ENCODE results near the gene PLCB3. TPM values are rescaled to one million over a fixed set of nuclear protein-coding genes. Genes with fewer than 3 reads are reported as not detected.
A peak's percentile ranks its signal among the peaks of the same experiment; 100 is the strongest.

PLCB3 gene
- total RNA-seq, 5 donors from 2014 or later (not counting 1 experiment from before 2014, with no cell fraction given) = 3.6 to 14.9 (median 11.2) TPM

DNA sequence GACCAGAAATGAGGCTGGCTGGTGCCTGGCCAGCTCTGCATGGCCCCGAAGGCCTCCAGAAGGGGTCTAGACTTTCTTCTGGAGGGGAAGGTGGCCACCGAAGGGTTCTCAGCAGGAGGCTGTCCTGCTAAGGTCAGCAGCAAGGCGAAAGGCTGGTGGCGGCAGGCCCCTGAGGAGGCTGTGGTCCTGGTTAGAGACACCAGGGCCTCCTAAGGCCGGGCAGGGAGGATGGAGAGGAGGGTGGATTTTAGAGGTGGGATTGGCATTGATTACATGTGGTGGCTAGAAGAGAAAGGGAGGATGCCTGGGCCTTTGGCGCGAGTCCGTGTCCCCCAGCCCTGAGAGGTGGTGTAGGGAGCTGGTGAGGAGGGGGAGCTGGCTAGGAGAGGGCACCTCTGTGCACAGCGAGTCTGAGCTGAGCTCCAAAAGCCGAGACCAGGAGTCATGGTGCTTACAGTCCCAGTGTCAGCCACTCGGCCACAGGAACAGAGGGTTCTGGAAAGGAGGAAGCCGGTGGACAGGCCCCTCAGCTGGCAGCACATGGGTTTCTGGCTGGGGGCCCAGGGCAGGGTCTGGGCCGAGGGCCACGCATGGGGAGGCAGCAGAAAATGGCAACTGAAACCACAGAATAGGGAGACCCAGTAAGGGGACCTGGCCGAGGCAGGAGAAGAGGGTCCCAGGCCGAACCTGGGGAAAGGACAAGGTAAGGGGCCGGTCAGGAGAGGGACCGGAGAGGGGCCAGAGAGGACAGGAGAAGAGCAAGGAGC is 42.4 kb upstream of the PLCB3 start:
- Histone ChIP-seq H3K4me3 (ENCODE audit: control insufficient read depth in 1 of 2, extremely low read depth in 1 of 2, low read length in 1 of 2) (no peak overlapping the region), H3K27ac (ENCODE audit: low read length) (peak overlapping the region; percentile 60), H3K9me3 (no peaks in the 10 kb centered on the region), H3K4me1 (ENCODE audit: control insufficient read depth in 1 of 2, extremely low read depth in 1 of 2, insufficient read depth in 2 of 2, low read length in 2 of 2) (peaks cover 14 to 60% of the 10 kb centered on the region in 2 experiments), H3K27me3 (replicated peaks in 1 of 2; ENCODE audit: control insufficient read depth in 2 of 2, extremely low read depth in 1 of 2, insufficient read depth in 2 of 2, low read length in 1 of 2) (no peaks in the 10 kb centered on the region), H3K36me3 (ENCODE audit: control insufficient read depth in 2 of 2, extremely low read depth in 1 of 2, insufficient read depth in 1 of 2, low read length in 1 of 2) (peaks cover 25 to 46% of the 10 kb centered on the region in 2 donors)
- Mint-ChIP-seq H3K27me3 (no peaks in the 10 kb centered on the region), H3K4me3 (peak overlapping the region in 2 of 3 donors; percentile 44 to 91), H3K9me3 (no peaks in the 10 kb centered on the region), H3K4me1 (peaks cover 40 to 60% (median 58%) of the 10 kb centered on the region in 3 donors), H3K36me3 (peaks cover 17% of the 10 kb centered on the region), H3K27ac (peak overlapping the region; percentile 95)
- POLR2A ChIA-PET = no interaction called here
- WGBS (ENCODE audit: insufficient coverage) = 93% methylated on average over 18 of the region's 18 CpGs
- CTCF ChIA-PET = interaction anchor here in 1 of 2 donors (2.0 kb wide), 1 partner anchor 96 kb away, joined by 8 read pairs; no protein-coding TSS in a partner anchor
- DNase-seq (no peak), ATAC-seq (replicated peaks in 1 of 4) (no peak)

DNA sequence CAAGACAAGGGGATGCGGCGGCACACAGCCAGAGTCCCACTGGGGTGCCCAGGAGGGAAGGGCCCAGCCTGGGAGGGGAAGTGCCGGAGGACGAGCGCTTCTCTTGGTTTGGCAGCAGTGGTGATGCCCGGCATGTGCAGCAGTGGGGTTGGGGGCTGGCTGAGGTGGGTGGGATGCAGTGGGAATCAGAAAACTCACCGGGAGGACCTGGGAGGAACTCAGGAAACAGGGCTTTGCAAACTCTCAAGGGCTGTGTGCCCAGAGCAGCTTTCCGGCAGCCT is 41.8 kb upstream of the PLCB3 start:
- Mint-ChIP-seq H3K4me3 (peak overlapping the region in 1 of 3 donors; percentile 91), H3K27ac (peak overlapping the region in 1 of 2 donors; percentile 95), H3K27me3 (no peaks in the 10 kb centered on the region), H3K9me3 (no peaks in the 10 kb centered on the region), H3K4me1 (peaks cover 35 to 56% (median 53%) of the 10 kb centered on the region in 3 donors), H3K36me3 (peaks cover 14% of the 10 kb centered on the region)
- DNase-seq (no peak), ATAC-seq (replicated peaks in 1 of 4) (no peak)
- peaks cover 11 to 55% of the 10 kb centered on the region in 2 experiments for H3K4me1 ChIP-seq (ENCODE audit: control insufficient read depth in 1 of 2, extremely low read depth in 1 of 2, insufficient read depth in 2 of 2, low read length in 2 of 2)
- ChIA-PET CTCF (no interaction called here), POLR2A (no interaction called here)
- no peak overlapping the region for H3K4me3 ChIP-seq (ENCODE audit: control insufficient read depth in 1 of 2, extremely low read depth in 1 of 2, low read length in 1 of 2)
- no peaks in the 10 kb centered on the region for H3K27me3 ChIP-seq (replicated peaks in 1 of 2; ENCODE audit: control insufficient read depth in 2 of 2, extremely low read depth in 1 of 2, insufficient read depth in 2 of 2, low read length in 1 of 2)
- 88% methylated on average over 6 of the region's 8 CpGs for WGBS (ENCODE audit: insufficient coverage)
- H3K27ac ChIP-seq (ENCODE audit: low read length) = no peak overlapping the region
- peaks cover 25 to 41% of the 10 kb centered on the region in 2 donors for H3K36me3 ChIP-seq (ENCODE audit: control insufficient read depth in 2 of 2, extremely low read depth in 1 of 2, insufficient read depth in 1 of 2, low read length in 1 of 2)
- H3K9me3 ChIP-seq = no peaks in the 10 kb centered on the region

DNA sequence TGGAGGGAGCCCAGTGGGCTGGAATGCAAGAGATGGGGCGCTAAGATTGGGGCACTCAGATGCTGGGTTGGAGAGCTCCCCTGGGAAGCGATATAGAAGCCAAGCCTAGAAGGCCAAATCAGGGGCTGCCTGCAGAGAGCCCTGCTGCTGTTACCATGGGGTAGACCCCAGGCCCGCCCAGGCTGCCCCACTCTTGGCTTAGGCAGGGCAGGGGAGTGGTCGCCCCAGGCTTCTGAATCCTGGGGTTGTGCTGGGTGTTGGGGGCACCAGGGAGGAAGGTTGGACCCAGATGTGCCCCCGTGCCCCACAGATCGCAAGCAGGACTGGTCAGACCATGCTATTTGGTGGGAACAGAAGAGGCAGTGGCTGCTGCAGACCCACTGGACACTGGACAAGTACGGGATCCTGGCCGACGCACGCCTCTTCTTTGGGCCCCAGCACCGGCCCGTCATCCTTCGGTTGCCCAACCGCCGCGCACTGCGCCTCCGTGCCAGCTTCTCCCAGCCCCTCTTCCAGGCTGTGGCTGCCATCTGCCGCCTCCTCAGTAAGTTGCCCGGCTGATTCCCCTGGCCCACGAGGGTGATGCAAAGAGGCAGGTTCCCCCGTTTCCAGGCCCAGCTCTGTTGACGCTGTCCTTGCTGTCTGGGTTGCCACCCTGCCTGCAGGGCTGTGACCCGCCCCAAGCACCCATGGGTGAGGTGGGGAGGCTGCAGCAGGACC is 40.9 kb upstream of the PLCB3 start:
- 93% methylated on average over 24 of the region's 24 CpGs for WGBS (ENCODE audit: insufficient coverage)
- Histone ChIP-seq H3K4me3 (ENCODE audit: control insufficient read depth in 1 of 2, extremely low read depth in 1 of 2, low read length in 1 of 2) (no peak overlapping the region), H3K27ac (ENCODE audit: low read length) (no peak overlapping the region), H3K9me3 (no peaks in the 10 kb centered on the region), H3K36me3 (ENCODE audit: control insufficient read depth in 2 of 2, extremely low read depth in 1 of 2, insufficient read depth in 1 of 2, low read length in 1 of 2) (peaks cover 25 to 46% of the 10 kb centered on the region in 2 donors), H3K27me3 (replicated peaks in 1 of 2; ENCODE audit: control insufficient read depth in 2 of 2, extremely low read depth in 1 of 2, insufficient read depth in 2 of 2, low read length in 1 of 2) (no peaks in the 10 kb centered on the region), H3K4me1 (ENCODE audit: control insufficient read depth in 1 of 2, extremely low read depth in 1 of 2, insufficient read depth in 2 of 2, low read length in 2 of 2) (peaks cover 9 to 45% of the 10 kb centered on the region in 2 experiments)
- ChIA-PET POLR2A (interaction anchor here in 1 of 2 donors (0.6 kb wide), 2 partner anchors 8 to 13 kb away, joined by 3 to 6 read pairs; no protein-coding TSS in a partner anchor), CTCF (interaction anchor here (0.6 kb wide), 2 partner anchors 101 to 147 kb away, joined by 4 to 5 read pairs; no protein-coding TSS in a partner anchor)
- no peaks in the 10 kb centered on the region for H3K27me3 Mint-ChIP-seq
- no peak overlapping the region for H3K4me3 Mint-ChIP-seq
- DNase-seq = no peak
- ATAC-seq (replicated peaks in 1 of 4) = no peak
- peak overlapping the region in 1 of 2 donors; percentile 1 for H3K27ac Mint-ChIP-seq
- H3K9me3 Mint-ChIP-seq = no peaks in the 10 kb centered on the region
- H3K4me1 Mint-ChIP-seq = peaks cover 29 to 51% (median 51%) of the 10 kb centered on the region in 3 donors
- H3K36me3 Mint-ChIP-seq = peaks cover 17% of the 10 kb centered on the region

DNA sequence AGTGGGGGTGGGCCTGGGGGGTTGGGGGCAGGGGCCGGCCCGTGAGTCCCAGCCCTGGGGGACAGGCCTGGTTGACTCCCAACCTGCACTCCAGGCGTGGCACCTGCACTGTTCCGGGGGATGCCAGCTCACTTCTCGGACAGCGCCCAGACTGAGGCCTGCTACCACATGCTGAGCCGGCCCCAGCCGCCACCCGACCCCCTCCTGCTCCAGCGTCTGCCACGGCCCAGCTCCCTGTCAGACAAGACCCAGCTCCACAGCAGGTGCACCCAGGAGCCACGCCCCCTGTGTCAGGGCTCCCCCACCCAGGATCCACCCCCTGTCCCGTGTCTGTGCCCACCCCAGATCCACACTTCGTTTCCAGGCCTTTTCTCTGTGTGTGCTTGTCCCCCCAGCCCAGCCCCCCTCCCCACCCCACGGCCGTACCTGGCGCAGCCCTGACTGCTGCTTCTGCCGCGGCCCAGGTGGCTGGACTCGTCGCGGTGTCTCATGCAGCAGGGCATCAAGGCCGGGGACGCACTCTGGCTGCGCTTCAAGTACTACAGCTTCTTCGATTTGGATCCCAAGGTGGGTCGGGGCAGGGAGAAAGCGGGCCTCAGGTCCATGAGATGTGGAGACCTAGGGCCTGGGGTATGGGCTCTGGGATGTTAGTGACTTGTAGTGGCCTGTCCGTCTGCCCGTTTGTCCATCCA is 40.0 kb upstream of the PLCB3 start:
- H3K27ac ChIP-seq (ENCODE audit: low read length) = no peak overlapping the region
- H3K4me3 ChIP-seq (ENCODE audit: control insufficient read depth in 1 of 2, extremely low read depth in 1 of 2, low read length in 1 of 2) = no peak overlapping the region
- no peak overlapping the region for H3K27ac Mint-ChIP-seq
- peaks cover 25 to 50% of the 10 kb centered on the region in 2 donors for H3K36me3 ChIP-seq (ENCODE audit: control insufficient read depth in 2 of 2, extremely low read depth in 1 of 2, insufficient read depth in 1 of 2, low read length in 1 of 2)
- H3K27me3 Mint-ChIP-seq = no peaks in the 10 kb centered on the region
- peaks cover 21 to 43% (median 42%) of the 10 kb centered on the region in 3 donors for H3K4me1 Mint-ChIP-seq
- H3K9me3 Mint-ChIP-seq = no peaks in the 10 kb centered on the region
- no peak overlapping the region for H3K4me3 Mint-ChIP-seq
- no peaks in the 10 kb centered on the region for H3K9me3 ChIP-seq
- POLR2A ChIA-PET = interaction anchor here in 1 of 2 donors (0.6 kb wide), 2 partner anchors 8 to 12 kb away, joined by 3 to 6 read pairs; no protein-coding TSS in a partner anchor
- H3K36me3 Mint-ChIP-seq = peaks cover 17% of the 10 kb centered on the region
- 90% methylated on average over 23 of the region's 30 CpGs for WGBS (ENCODE audit: insufficient coverage)
- no peaks in the 10 kb centered on the region for H3K27me3 ChIP-seq (replicated peaks in 1 of 2; ENCODE audit: control insufficient read depth in 2 of 2, extremely low read depth in 1 of 2, insufficient read depth in 2 of 2, low read length in 1 of 2)
- peaks cover 3 to 37% of the 10 kb centered on the region in 2 experiments for H3K4me1 ChIP-seq (ENCODE audit: control insufficient read depth in 1 of 2, extremely low read depth in 1 of 2, insufficient read depth in 2 of 2, low read length in 2 of 2)
- CTCF ChIA-PET = interaction anchor here (0.6 kb wide), 2 partner anchors 100 to 148 kb away, joined by 4 to 5 read pairs; no protein-coding TSS in a partner anchor
- DNase-seq = no peak
- ATAC-seq (replicated peaks in 1 of 4) = no peak

DNA sequence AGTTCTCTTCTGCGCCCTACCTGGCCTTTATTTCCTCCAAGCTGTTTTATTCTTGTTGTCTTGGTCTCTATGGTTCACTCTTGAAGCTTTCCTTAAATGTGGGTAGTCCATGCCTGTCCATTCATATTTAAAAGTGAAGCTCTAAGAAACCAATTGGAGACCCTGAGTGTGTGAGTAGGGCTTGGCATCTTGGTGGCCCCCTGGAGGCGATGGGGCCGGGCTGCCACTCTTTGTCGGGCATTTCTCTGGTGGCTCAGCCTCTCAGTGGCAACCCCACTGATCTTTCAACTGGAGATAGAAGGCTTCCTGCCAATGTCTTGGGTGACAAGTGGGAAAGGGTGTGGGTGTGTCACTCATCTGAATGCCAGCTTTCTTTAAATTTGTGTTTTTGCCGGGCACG is 34.5 kb upstream of the PLCB3 start:
- H3K27ac Mint-ChIP-seq = peak overlapping the region in 1 of 2 donors; percentile 34
- ATAC-seq (replicated peaks in 1 of 4) = peak in 3 of 4 experiments; percentile 41 to 50 (median 43)
- peaks cover 3 to 17% (median 16%) of the 10 kb centered on the region in 3 donors for H3K4me1 Mint-ChIP-seq
- Histone ChIP-seq H3K4me1 (ENCODE audit: control insufficient read depth in 1 of 2, extremely low read depth in 1 of 2, insufficient read depth in 2 of 2, low read length in 2 of 2) (peaks cover 0 to 15% of the 10 kb centered on the region in 2 experiments), H3K4me3 (ENCODE audit: control insufficient read depth in 1 of 2, extremely low read depth in 1 of 2, low read length in 1 of 2) (no peak overlapping the region), H3K36me3 (ENCODE audit: control insufficient read depth in 2 of 2, extremely low read depth in 1 of 2, insufficient read depth in 1 of 2, low read length in 1 of 2) (peaks cover 17 to 59% of the 10 kb centered on the region in 2 donors), H3K27ac (ENCODE audit: low read length) (no peak overlapping the region), H3K9me3 (no peaks in the 10 kb centered on the region), H3K27me3 (replicated peaks in 1 of 2; ENCODE audit: control insufficient read depth in 2 of 2, extremely low read depth in 1 of 2, insufficient read depth in 2 of 2, low read length in 1 of 2) (no peaks in the 10 kb centered on the region)
- H3K27me3 Mint-ChIP-seq = no peaks in the 10 kb centered on the region
- CTCF ChIA-PET = interaction anchor here in 1 of 2 donors (0.9 to 1.6 kb wide), 3 partner anchors 10 to 68 kb away, joined by 4 to 5 read pairs (median 4); partner anchors contain the start of genes BAD and FERMT3
- DNase-seq = peak in 1 of 35 experiments; percentile 28
- H3K36me3 Mint-ChIP-seq = peaks cover 26% of the 10 kb centered on the region
- H3K9me3 Mint-ChIP-seq = no peaks in the 10 kb centered on the region
- POLR2A ChIA-PET = interaction anchor here in 1 of 2 donors (0.6 kb wide), 1 partner anchor 1349 kb away, joined by 7 read pairs; no protein-coding TSS in a partner anchor
- no peak overlapping the region for H3K4me3 Mint-ChIP-seq
- WGBS (ENCODE audit: insufficient coverage) = 84% methylated on average over 4 of the region's 6 CpGs

Measured in T-cell (primary cell).